ENCODE results near the gene DDX24.
A peak's percentile ranks its signal among the peaks of the same experiment; 100 is the strongest.

The DDX24 gene

GRCh38 chr14:94005324-94006073 lies 75.5 kb downstream of the DDX24 start:
- no peak for DNase-seq (ENCODE audit: low spot score)

DNA sequence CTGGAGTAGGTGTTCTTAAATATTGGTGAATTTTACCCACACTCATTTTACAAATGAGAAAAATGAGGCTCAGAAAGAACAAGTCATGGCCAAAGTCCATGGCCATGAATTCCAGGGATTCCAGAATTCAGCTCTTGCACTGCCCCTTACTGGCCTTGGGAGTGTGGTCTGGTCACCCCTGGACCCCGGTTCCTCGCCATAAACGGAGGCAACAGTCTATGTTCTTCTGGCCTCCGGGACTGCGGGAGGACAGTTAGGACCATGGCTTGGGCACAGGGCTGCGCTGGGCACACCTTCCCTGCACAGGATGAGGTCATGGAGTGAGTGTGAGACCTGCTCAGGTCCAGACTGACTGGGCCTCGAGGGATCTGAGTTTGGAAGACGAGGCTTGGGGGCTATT lies 77.0 kb downstream of the DDX24 start:
- no peak for DNase-seq (ENCODE audit: low spot score)

- no peak for DNase-seq (ENCODE audit: low spot score)
Observed at GRCh38 chr14:94003397-94003796, 77.6 kb downstream of the DDX24 start.

- peak; percentile 84 for DNase-seq (ENCODE audit: low spot score)
Observed at GRCh38 chr14:94001501-94002396, 79.3 kb downstream of the DDX24 start.

- no peak for DNase-seq (ENCODE audit: low spot score)
Observed at GRCh38 chr14:94001016-94001415, 80.0 kb downstream of the DDX24 start.

- no peak for DNase-seq (ENCODE audit: low spot score)
Observed at GRCh38 chr14:94000267-94000666, 80.7 kb downstream of the DDX24 start.

DNA sequence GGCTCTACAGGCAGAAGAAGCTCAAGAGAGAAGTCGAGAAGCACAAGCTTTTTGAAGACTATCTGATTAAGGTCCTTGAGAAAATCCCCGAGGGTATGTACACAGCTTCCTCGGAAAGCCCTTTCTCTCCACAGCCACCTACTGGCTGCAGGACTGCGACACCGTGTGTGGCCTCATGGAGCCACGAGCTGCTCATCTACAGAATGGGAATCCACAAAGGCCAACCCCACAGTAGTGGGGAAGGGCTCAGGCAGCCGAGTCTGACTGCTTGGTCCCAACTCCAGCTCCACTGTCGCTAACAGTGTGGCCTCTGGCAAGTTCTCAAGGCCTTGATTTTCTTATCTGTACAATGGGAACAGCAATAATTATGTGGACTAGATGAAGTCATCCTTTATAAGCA lies 81.4 kb downstream of the DDX24 start:
- no peak for DNase-seq (ENCODE audit: low spot score)

DNA sequence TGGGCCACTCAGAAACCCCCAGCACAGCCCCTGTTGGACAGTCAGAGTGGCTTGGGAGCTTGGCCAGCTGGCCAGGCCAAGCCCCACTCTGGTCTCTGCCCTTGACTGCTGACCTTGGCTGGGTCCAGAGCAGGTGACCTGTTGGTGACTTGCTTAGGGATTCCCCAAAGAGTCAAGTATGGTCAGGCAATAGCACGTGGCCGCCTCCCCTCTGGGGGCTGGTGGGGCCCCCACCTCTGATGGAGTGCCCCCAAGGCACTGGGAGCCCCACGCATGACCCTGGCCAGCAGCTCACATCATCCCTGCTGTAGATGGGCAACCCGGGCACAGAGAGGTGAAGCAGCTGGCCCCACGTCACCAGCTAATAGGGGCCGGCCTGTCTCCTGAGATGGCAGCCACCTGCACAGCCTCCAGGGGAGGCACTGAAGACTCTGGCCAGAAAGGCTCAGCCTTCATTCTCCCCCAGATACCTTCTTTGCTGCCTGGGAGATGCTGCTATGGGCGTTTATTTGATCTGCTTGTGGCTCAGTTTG lies 82.1 kb downstream of the DDX24 start:
- no peak for DNase-seq (ENCODE audit: low spot score)
